NCI-H146 treated with DMSO at 0.1 percent for 48 hours (cell line): ENCODE data around the gene WEE1.
"Not testable (repeated sequence)": the region's sequence is repeated elsewhere in the genome, so short reads cannot be mapped to it uniquely, and the experiment has no call there.

Source experiments
- DNase-seq: peaks from one replicate; lab custom pipeline; 2025; ENCODE audit not compliant: unreplicated experiment; lab: John Stamatoyannopoulos, UW

The WEE1 gene

DNA sequence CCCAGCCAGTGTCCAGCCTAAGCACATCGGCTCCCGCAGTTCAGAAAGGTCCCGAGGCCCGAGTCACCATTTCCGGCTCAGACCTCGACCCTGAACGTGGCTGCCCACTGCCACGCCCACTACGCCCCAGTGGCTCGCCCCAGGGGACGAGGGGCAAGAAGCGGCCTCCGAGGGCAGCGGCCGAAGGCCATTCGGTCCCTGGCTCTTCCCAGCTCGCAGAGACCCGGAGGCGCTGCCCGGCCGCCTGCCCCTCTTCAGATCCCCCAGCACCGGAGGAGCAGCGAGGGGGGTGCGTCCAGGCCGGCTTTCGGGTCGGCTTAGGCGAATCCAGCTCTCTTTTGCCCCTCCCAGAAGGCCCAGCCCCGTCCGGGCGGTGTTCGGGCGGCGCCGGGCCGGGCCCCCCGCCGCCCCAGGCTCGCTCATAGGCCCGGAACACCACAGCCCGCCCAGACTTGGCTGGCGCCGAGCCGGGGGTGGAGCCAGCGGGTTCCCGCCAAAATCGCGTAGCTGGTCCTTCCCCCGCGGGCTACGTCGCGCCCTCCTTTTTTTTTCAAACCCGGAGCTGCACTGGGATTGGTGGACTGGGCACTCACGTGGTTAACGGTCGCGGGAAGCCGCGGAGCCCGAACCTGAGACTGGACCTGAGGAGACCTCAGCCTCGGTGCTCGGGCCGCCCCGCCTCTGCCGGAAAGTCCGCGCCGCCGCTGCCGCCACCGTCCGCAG lies at the start of gene WEE1:
Gene WEE1 (plus strand): TSS at position 619 of the 723 bp plus-strand sequence. CDS start 264 bp downstream, outside the sequence.
- peak; percentile 96 for DNase-seq

DNA sequence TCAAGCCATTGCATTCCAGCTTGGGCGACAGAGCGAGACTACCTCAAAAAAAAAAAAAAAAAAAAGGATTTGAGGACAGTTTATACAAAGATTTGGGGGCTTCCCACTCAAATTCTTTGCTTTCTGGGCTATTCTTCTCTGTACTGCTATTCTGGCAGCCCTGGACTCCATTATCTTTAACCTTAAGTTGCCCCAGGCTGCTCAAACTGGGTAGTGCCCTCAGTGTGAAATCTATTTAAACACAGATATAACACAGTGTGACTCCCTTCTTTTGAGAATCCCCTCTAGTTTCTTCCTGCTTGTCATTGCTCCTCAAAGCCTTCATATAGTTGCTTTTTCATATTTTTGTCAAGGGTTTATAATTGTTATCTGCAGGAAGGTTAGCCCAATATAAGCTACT lies 49.5 kb upstream of the WEE1 start:
- no peak for DNase-seq

DNA sequence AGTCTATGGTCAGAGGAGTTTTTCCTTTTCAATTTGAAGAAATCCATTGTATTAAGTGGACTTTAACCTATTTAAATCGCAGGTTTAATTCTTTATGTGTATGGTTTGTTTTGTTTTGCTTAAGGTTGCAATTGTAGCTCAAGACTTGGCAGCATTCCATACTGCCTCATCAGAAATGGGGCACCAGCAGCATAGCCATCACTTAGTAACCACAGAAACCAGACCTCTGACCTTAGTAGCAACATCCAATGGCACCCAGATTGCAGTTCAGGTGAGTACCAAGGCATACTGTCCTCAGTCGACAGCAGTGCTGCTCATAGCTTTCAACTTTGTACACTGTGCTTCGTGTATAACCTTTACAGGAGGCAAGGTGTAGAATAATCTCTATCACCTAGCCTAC lies 48.4 kb upstream of the WEE1 start:
- no peak for DNase-seq

DNA sequence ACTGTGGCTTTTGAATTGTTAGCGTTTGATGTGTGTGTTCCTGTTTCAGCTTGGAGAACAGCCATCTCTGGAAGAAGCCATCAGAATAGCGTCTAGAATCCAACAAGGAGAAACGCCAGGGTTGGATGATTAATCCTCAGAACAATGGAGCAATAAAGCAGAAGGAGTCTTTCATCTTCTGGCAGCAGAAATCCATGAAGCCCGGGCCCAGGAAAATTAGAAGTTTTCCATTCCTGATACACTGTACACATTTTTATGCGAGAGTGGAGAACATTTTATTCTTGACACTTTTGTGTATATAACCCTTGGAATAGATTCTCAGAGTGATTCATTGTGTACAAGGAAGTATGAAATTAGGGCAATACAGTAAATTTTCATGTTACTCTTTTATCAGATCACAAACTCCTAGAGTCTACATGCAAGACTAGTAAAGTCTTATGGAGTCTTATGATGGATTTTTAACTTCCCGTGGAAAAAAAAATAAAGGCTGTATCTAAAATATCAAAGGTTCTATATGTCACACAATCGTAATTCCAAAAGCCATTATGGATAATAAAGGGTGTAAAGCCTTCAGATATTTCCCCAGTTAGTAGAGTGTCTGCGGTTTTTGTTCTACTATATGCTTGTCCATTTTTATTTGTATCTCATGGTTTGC lies 45.9 kb upstream of the WEE1 start:
- DNase-seq, result no peak

DNA sequence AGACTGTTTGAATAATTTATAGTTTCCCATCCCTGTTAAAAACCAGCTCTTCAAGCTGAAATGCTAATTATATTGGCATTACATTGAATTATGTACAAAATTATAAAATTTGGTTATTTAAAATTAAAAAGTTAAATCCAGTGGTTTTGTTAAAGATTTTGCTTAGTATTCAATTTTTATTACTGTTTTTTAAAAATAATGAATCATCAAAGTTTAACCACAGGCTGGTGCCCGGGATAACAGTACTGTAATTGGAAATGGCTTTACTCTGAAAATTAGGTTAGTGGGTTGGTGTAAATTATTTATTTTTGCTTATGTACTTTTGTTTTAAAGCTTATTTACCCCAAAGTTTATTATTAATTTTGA lies 45.4 kb upstream of the WEE1 start:
- DNase-seq, result no peak

DNA sequence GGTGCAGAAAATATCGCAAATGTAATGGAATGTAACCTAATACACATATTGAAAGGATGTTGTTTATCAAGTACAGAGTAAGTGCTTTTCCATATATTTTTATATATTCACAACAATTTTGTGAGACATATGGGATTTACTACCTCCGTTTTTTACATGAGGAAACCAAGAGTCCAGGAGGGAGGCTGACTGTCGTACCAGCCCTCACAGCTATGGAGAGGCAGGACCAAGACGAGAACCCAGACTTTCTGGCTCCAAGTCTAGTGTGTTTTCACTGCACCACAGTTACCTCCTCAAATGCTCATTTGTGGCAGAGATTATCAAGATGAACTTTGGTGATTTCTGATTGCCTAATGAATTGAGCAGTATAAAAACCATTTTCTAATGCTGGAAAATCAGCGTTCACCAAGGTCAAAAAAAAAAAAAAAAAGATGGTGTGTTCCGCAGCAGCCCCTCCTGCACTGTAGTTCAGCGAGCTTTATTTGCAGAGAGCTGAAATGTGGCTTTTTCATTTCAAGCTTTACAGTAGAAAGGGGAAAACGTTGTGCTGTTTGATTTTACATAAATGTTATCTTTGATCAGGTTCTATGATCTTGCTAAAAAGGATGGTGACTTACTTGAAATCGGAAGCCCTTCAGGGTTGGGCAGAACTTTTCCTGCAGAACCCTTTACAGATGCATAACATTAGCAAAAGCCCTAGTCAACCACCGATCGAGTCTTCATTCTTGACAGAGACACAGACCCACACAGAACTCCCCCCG lies 44.7 kb upstream of the WEE1 start:
- no peak for DNase-seq

DNA sequence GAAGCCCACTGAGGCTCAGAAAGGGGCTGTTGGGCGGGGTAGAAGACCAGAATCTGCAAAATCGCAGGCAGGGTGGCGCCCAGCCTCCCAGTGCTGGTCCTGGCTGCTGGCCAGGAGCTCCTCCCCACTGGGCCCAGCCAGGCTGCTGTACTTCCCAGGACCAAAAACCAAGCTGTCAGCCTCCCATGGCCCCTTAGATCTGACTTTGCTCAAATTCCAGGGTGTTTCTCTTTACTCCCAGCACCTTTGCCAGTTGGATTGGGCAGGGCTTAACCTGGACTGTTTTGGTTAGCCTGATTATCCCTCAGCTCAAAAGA lies 44.2 kb upstream of the WEE1 start:
- no peak for DNase-seq

DNA sequence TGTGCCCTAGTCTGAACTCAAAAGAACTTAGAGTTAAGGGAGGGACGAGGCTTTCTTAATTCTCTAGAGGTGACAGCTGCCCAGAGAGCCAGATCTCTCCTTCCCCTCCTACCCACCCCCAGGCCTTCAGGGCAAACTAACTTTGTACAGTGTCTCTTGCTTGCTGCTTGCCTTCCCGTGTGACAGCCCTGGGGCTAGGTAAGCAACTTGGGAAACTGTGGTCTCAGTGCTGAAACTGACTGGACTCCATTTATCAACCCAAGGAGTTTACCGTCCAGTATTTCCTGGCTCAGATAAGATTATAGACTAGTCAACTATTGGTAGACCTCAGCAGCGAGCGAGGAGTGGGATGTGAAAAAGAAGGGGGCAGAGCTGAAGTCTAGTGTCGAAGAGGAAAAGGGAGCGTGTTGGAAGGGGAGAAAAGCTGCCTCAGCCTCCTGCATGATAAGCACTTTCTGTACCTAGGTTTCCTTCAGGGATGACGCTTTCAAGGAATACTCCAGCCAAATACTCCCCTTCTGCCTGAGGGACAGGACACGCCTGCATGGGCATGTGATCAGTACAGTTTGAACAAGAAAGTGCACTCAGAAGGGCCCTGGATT lies 43.3 kb upstream of the WEE1 start:
- DNase-seq, result no peak

DNA sequence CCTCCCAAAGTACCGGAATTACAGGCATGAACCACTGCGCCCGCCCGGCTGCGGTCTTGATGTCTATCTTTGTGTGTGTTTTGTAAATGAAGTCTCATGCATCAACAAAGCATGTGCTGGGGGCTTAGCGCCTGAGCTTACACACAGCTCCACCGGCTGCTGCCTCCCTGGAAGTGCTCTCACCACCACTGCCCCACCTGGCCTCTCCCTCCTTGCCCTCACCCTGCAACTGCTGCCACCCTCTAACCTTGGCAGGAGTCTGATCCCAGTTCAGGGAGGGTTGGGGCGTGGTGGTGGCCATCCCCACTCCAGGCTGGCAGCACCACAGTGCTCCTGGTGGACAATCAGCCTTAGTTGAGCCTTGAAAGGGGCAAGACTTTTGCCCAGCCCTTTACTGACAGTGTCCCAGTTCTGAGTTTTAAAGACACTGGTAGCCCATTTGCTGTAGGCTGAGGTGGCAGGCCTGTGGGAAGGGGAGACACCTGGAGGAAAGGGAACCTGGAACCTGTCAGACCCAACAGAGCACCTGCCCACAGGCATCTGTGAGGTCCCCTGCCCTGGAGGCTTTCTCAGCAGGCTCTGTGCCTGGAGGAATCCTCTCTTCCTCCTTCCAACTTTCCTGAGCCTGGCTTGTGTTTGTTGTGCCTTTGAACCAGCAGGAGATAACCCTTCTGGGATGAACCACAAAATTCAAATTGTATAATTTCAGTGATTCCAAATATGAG lies 42.4 kb upstream of the WEE1 start:
- no peak for DNase-seq

DNA sequence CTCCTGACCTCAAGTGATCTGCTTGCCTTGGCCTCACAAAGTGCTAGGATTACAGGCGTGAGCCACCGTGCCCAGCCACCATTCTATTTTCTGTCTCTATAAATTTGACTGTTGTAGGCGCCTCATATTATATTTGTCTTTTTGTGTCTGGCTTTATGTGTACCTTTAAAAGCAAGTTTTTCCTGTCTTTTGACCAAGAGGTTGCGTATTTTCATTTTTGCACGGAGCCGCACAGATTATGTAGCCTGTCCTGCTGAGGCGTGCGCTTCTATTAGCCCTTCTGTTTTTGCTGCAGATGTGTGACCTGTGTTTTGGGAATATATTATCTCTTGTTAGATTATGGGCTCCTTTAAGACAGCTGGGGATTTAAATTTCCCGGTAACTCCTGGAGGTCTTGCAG lies 40.4 kb upstream of the WEE1 start:
- DNase-seq, result no peak

DNA sequence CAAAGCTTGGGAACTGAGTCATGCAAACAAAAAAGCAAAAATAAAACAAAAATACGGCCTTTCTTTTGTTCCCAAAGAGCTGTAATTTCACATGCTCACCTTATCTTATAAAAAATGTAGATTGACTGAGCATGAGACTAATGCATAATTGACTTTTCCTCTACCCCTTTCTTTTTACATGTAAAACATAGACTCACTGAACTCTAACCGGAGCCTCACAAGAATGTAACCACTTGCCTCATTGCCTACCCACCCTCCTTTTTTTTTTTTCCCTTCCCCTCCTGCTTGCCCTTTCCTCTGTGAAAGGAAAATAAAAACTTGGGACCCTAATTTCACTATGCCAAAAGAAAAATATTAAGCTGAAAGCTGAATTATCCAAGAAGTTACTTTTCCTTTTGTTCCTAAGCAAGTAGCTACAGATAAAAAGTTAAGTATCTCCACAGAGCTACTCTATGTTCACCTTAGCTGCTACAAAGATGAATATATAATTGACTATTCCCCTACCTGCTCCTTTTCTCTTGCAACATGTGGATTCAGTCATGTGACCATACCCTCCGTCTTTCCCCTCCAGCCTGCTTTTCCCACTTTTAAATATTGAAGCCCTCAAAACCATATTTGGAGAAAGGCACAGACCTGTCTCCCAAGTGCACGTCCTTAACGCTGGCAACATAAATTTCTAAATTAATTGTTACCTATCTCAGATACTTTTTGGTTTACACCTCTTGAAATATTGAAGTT lies 39.6 kb upstream of the WEE1 start:
- DNase-seq, result no peak

DNA sequence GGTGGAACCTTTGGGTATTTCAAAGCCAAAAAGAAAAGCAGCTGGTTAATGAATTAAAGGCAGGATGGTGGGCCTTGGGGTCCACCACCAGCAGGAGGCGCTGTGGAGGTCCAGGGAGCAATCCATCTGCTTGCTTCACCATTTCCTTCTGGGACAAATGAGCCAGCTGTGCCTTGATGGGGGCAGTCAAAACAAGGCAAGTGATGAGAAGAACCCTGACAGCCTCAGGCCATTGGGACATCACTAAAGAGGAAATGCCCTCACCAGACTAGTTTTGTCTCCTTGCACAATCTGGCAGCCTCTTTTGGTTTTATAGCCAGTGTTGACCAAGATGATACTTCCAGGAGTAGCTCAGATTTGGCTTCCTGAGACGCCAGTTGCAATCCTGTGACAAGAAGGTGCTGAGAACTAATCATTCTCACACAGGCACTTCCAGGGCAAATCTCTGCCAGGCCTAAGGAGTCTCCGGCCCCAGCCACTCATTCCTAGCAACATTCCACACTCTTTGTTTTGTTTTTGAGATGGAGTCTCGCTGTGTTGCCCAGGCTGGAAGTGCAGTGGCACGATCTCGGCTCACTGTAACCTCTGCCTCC lies 38.2 kb upstream of the WEE1 start:
- peak; percentile 23 for DNase-seq

DNA sequence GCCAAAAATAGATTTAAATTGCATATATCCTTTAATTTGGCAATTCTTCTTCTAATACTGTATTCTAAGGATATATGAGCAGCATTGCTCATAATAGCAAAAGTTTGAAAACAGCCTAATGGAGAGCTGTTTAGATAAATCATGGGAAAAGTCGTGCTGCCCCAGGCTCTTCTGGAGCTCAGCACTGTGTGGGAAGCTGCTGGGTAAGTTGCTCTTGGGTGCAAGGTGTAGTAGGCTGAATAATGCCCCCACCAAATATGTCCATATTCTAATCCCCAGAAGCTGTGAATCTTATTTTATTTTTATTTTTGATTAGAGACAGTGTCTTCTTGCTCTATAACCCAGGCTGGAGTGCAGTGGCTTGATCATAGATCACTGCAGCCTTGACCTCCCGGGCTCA lies 34.9 kb upstream of the WEE1 start:
- DNase-seq, result no peak

DNA sequence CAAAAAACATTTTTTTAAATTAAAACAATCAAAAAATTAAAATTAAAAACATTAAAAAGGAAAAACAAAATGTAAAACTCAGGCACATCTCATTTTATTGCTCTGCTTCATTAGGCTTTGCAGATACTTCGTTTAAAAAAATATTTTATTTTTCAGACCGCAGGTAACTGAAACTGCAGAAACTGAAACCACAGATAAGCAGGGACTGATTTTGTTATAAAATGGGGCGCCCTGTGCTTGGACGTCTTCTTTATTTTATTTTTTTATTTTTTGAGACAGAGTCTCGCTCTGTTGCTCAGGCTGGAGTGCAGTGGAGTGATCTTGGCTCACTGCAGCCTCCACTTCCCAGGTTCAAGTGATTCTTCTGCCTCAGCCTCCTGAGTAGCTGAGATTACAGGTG lies 24.3 kb upstream of the WEE1 start:
- not testable (repeated sequence) for DNase-seq

DNA sequence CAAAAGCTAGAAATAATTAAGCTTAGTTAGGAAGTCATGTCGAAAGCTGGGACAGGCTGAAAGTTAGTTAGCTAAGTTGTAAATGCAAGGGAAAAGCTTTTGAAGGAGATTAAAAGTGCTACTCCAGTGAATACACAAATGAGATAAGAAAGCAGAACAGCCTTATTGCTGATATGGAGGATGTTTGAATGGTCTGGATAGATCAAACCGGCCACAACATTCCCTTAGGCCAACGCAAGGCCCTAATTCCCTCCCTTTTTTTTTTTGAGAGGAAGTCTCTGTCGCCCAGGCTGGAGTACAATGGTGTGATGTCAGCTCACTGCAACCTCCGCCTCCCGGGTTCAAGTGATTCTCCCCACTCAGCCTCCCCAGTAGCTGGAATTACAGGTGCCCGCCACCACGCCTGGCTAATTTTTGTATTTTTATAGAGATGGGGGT lies 23.3 kb upstream of the WEE1 start:
- no peak for DNase-seq

DNA sequence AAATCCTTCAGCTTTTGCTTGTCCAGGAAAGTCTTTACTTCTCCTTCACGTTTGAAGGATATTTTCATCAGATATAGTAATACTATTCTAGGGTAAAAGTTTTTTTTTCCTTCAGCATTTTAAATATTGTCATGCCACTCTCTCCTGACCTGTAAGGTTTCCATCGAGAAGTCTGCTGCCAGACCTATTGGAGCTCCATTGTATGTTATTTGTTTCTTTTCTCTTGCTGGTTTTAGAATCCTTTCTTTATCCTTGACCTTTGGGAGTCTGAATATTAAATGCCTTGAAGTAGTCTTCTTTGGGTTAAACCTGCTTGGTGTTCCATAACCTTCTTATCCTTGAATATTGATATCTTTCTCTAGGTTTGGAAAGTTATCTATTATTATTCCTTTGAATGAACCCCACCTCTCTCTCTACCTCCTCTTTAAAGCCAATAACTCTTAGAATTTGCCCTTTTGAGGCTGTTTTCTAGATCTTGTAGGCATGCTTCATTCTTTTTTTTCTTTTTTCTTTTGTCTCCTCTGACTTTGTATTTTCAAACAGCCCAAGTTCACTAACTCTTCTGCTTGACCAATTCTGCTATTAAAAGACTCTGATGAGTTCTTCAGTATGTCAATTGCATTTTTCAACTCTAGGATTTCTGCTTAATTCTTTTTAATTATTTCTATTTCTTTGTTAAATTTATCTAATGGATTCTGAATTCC lies 12.0 kb upstream of the WEE1 start:
- no peak for DNase-seq

DNA sequence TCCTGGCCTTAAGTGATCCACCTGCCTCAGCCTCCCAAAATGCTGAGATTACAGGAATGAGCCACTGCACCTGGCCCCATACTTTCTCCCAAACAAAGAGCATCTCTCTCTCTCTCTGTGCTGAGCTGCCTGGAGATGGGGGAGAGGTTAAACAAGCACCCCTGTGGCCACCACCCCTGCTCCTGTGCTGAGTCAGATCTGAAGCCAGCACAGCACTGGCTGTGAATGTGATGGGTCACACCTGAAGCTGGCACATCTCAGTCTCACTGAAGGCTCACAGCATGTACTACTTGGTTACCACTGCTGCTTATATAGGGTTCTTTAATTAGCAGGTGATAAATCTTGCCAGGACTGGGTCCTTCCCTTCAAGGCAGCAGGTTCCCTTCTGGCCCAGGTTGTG lies 10.8 kb upstream of the WEE1 start:
- no peak for DNase-seq

DNA sequence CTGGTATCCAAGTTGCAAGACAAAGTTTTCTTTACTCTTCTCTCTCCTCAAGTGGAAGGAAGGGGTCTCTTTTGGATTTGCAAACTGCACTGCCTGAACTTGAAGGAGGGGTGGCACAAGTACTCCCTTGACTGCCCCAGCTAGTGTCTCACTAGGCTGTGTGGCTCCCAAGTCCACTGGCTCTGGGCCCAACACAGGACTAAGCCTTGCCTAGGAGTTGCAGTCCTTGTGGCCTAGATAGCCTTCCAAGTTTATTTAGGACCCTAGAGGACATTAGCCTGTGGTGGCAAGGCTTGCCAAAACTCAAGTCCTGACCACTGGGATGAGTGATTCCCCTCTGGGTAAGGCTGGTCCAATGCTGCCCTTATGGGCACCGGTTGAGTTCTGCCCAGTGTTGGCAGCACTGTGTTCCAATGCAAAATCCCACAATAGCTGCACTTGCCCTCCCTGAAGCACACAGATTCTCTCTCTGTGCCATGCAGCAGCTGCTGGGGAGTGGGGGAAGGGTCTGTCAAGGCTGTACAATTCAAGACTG lies 10.2 kb upstream of the WEE1 start:
- no peak for DNase-seq

DNA sequence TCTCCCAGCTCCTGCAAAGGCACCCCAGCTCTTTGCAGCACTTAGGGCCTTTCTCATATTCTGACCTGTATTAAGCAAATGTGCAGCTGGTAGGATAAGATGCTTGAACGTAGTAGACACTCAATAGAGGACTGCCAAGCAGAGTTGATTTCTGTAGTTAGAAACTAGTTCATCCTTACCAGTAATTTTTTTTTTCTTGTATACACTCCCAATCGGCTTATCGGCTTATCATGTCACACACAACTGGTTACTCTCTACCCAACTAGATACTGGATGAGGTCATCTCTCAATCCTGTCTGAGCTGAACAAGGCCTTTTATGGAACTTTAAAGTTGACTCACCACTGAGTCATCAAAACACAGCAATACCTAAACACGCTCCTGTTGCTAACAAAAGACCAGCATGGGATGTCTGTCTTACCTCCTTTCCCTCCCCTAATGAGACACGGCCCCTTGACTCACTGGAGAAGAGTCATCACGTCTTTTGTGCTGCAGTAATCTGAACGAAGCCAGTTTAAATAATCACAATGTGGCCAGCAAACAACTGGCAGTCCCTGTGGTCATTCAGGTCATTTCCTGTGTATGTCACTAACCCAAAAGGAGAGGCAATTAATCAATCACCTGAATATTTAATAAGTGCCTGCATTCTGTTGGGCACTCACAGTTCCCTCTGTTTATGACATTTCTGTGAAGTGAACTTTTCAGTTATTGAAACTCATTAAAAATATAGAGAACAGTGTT lies 7.5 kb upstream of the WEE1 start:
- peak; percentile 98 for DNase-seq
